GM23248 (cell line): ENCODE results near the gene CAMKMT. TPM values are rescaled to one million over a fixed set of nuclear protein-coding genes. Genes with fewer than 3 reads are reported as not detected.

Experiments
- DNase-seq: peaks from one replicate; pipeline ENCODE4 v3.0.0-alpha.2; 2015
- H2AFZ ChIP-seq: fragments of 200-600 bp; sonication (generic); 2 replicates; pipeline ENCODE4 v1.6.1; 2016; ENCODE audit warnings: antibody characterized with exemption
- H3F3A ChIP-seq: fragments of 200-600 bp; sonication (generic); 2 replicates; pipeline ENCODE4 v1.6.1; 2016; ENCODE audit warnings: mild to moderate bottlenecking, antibody characterized with exemption, mixed run types; ENCODE audit not compliant: insufficient read depth
- H3K27ac ChIP-seq: fragments of 200-600 bp; sonication (generic); 2 replicates; pipeline ENCODE4 v1.5.1; 2016; ENCODE audit warnings: mild to moderate bottlenecking
- H3K27me3 ChIP-seq: fragments of 200-600 bp; sonication (generic); replicated peaks from 2 replicates; pipeline ENCODE4 v1.6.1; 2016; ENCODE audit warnings: mild to moderate bottlenecking; ENCODE audit not compliant: insufficient read depth
- H3K36me3 ChIP-seq: fragments of 200-600 bp; sonication (generic); 2 replicates; pipeline ENCODE4 v1.6.1; 2016; ENCODE audit warnings: low read depth, mild to moderate bottlenecking
- H3K4me1 ChIP-seq: fragments of 200-600 bp; sonication (generic); 2 replicates; pipeline ENCODE4 v1.6.1; 2016; ENCODE audit warnings: mild to moderate bottlenecking; ENCODE audit not compliant: insufficient read depth
- H3K4me2 ChIP-seq: fragments of 200-600 bp; sonication (generic); one replicate; pipeline ENCODE4 v1.6.1; 2016; ENCODE audit warnings: mild to moderate bottlenecking; ENCODE audit not compliant: unreplicated experiment
- H3K4me3 ChIP-seq: fragments of 200-600 bp; sonication (generic); 2 replicates; pipeline ENCODE4 v1.5.1; 2016; ENCODE audit warnings: mild to moderate bottlenecking
- H3K79me2 ChIP-seq: fragments of 200-600 bp; sonication (generic); 2 replicates; pipeline ENCODE4 v1.6.1; 2016; ENCODE audit warnings: mild to moderate bottlenecking; ENCODE audit not compliant: insufficient read depth
- H3K9ac ChIP-seq: fragments of 200-600 bp; sonication (generic); 2 replicates; pipeline ENCODE4 v1.6.1; 2016; ENCODE audit warnings: mild to moderate bottlenecking
- H3K9me2 ChIP-seq: fragments of 200-600 bp; sonication (generic); 2 replicates; pipeline ENCODE4 v1.6.1; 2016; ENCODE audit warnings: mixed run types, mild to moderate bottlenecking, moderate library complexity; ENCODE audit not compliant: insufficient read depth
- H3K9me3 ChIP-seq: fragments of 200-600 bp; sonication (generic); one replicate; pipeline ENCODE4 v1.6.1; 2017; ENCODE audit warnings: low read depth
- H4K20me1 ChIP-seq: fragments of 200-600 bp; sonication (generic); 2 replicates; pipeline ENCODE4 v1.6.0; 2016; ENCODE audit not compliant: insufficient read depth
- EZH2 ChIP-seq: fragments of 200-600 bp; sonication (generic); IDR thresholded peaks from 2 replicates; pipeline ENCODE4 v1.6.1; 2018; ENCODE audit warnings: antibody characterized with exemption, mild to moderate bottlenecking; ENCODE audit not compliant: insufficient read depth, poor library complexity, severe bottlenecking
- EZH2phosphoT487 ChIP-seq: fragments of 200-600 bp; sonication (generic); IDR thresholded peaks from 2 replicates; pipeline ENCODE4 v1.6.1; 2018; ENCODE audit warnings: antibody characterized with exemption, moderate library complexity, mild to moderate bottlenecking, low read depth; ENCODE audit not compliant: insufficient read depth
- WGBS, 2 experiments: methylation state at CpG; one replicate each; pipeline ENCODE4 v1.1.6; 2015 to 2017; ENCODE audit warnings: low lambda C conversion rate in 2 of 2, low coverage in 1 of 2; ENCODE audit errors: missing lambda C conversion rate in 2 of 2; 5-methylcytosine and 5-hydroxymethylcytosine counted together
- in situ Hi-C: fragments of 300-500 bp; cut with MboI; formaldehyde crosslinking; loops from 2 replicates; pipeline ENCODE4 v1.15.0; 2020
- polyA plus RNA-seq: library from polyadenylated mRNA; unstranded; fragments of >200 nt; fragmentation: Nextera tagmentation; extraction: Ambion mirVana; gene quantifications from 2 replicates; pipeline ENCODE4 v1.2.1, GENCODE V29; 2016
- total RNA-seq: library from RNA; depleted of rRNA; stranded (reverse); fragments of >200 nt; shearing (Covaris generic); gene quantifications from 2 replicates; pipeline ENCODE4 v1.2.3, GENCODE V29; 2014; rRNA removed

Gene CAMKMT
- total RNA-seq (3.1 and 7.5 TPM in 2 replicates), polyA plus RNA-seq (5.5 and 6.9 TPM in 2 replicates)

DNA sequence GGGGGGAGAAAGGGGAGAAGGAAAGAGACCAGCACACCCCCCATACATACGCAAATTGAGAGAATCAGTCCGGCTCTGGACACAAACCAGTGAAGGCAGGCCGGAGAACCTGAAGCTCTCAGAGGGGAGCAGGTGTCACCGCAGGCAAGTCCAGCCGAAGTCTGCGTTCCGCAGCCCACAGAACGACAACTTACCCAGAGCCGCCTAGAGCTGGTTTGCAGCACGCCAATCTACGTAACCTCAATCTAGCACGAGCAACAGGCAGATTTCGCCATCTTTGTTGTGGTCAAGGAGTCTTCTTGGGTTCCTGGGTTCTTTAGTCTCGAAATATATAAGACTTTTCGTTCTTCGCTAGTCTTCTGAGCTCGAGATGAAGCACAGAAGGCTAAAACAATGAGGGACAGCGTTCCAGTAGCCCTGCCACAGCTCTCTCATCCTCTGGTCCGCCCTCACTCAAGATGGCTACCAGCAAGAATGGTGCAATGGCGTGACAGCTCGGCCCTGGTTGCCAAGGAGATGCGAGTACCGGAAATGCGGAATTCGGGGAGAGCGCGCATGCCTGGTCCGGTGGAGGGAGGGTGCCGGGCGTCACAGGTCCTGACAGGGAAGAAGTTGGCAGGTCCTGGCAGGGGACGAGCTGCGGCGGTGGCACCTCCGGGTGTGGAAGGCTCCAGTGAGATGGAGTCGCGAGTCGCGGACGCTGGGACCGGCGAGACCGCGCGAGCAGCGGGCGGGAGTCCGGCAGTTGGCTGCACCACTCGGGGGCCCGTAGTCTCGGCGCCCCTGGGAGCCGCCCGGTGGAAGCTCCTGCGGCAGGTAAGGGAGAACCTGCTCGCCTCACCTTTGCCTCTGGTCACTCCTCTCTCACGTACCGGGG lies at the start of gene CAMKMT, which contains the start of gene PREPL:
CAMKMT (plus strand) TSS at position 618 of the 877 bp plus-strand sequence.
PREPL (minus strand) TSS at position 165 of the 877 bp plus-strand sequence. CDS start 15,152 bp downstream, outside the sequence.
- H3K9ac ChIP-seq, result peak within 1 kb of the TSS; percentile 94
- peaks cover 24% of the 10 kb centered on the region for H3K4me1 ChIP-seq
- no peaks in the 10 kb centered on the region for H3K27me3 ChIP-seq
- H3K36me3 ChIP-seq, result no peaks in the 10 kb centered on the region
- no peak for TF ChIP-seq EZH2
- TF ChIP-seq EZH2phosphoT487, result no peak
- DNase-seq, result peak; percentile 98
- in situ Hi-C loops, result no loop called here
- peaks cover 62% of the 10 kb centered on the region for H3K79me2 ChIP-seq
- H3K4me3 ChIP-seq, result peak within 1 kb of the TSS; percentile 96
- peak within 1 kb of the TSS; percentile 99 for H2AFZ ChIP-seq
- H3K27ac ChIP-seq, result peak within 1 kb of the TSS; percentile 97
- H3K9me2 ChIP-seq, result no peaks in the 10 kb centered on the region
- 0 out of 2 replicates have a peak, but pooled peaks cover 3% of the 10 kb centered on the region for H4K20me1 ChIP-seq
- peak within 1 kb of the TSS; percentile 88 for H3K4me2 ChIP-seq
- H3F3A ChIP-seq, result peaks cover 7% of the 10 kb centered on the region
- WGBS, 2 experiments, result 1 to 3% methylated on average over 54 to 55 of the region's 57 CpGs
- H3K9me3 ChIP-seq, result no peaks in the 10 kb centered on the region

DNA sequence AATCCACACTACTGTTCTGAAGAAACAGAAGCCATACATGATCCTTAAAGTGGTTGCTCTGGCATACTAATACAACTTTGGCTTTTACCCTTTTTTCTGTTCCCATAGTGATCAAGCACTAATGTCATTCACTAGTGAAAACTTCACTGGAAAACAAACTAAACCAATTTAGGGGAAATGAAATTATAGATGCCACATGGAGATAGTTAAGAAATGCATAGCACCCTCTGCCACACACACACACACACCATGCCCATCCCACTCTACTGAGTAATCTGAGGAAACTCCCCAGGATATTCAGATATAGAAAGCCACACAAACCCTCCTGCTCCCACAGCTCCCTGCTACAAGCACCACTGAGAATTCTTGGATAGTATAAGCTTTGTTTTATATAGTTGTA lies 47.4 kb upstream of the CAMKMT start:
- H3K4me1 ChIP-seq, result no peaks in the 10 kb centered on the region
- no peaks in the 10 kb centered on the region for H3K9me3 ChIP-seq
- TF ChIP-seq EZH2 (no peak), EZH2phosphoT487 (no peak)
- H3K27me3 ChIP-seq, result no peaks in the 10 kb centered on the region
- no peak for DNase-seq
- no peaks in the 10 kb centered on the region for H3K9me2 ChIP-seq
- H3K9ac ChIP-seq, result no peak overlapping the region
- no peaks in the 10 kb centered on the region for H4K20me1 ChIP-seq
- in situ Hi-C loops, result no loop called here
- H3K4me2 ChIP-seq, result no peak overlapping the region
- H3K27ac ChIP-seq, result no peak overlapping the region
- H3F3A ChIP-seq, result no peaks in the 10 kb centered on the region
- H2AFZ ChIP-seq, result no peak overlapping the region
- H3K4me3 ChIP-seq, result no peak overlapping the region
- H3K36me3 ChIP-seq, result peaks cover 63% of the 10 kb centered on the region
- H3K79me2 ChIP-seq, result no peaks in the 10 kb centered on the region

GRCh38 chr2:44315945-44316344 lies 45.8 kb upstream of the CAMKMT start:
- Histone ChIP-seq H3K9me2 (no peaks in the 10 kb centered on the region), H4K20me1 (no peaks in the 10 kb centered on the region), H3K9me3 (no peaks in the 10 kb centered on the region), H3K4me3 (no peak overlapping the region), H3K4me1 (no peaks in the 10 kb centered on the region), H2AFZ (no peak overlapping the region), H3K27me3 (no peaks in the 10 kb centered on the region), H3K36me3 (peaks cover 66% of the 10 kb centered on the region), H3K79me2 (no peaks in the 10 kb centered on the region), H3K27ac (no peak overlapping the region), H3K4me2 (no peak overlapping the region), H3F3A (no peaks in the 10 kb centered on the region; the same call in 1 of the 2 replicates), H3K9ac (no peak overlapping the region)
- TF ChIP-seq EZH2phosphoT487, result no peak
- no peak for TF ChIP-seq EZH2
- in situ Hi-C loops, result no loop called here
- DNase-seq, result no peak

- Histone ChIP-seq H2AFZ (no peak overlapping the region), H3K9me3 (no peaks in the 10 kb centered on the region), H3K4me3 (no peak overlapping the region), H3K4me1 (peaks cover 11% of the 10 kb centered on the region; the same call in 1 of the 2 replicates), H4K20me1 (no peaks in the 10 kb centered on the region), H3K9ac (no peak overlapping the region), H3F3A (peaks cover 14% of the 10 kb centered on the region), H3K36me3 (peaks cover 72% of the 10 kb centered on the region), H3K4me2 (no peak overlapping the region), H3K27me3 (no peaks in the 10 kb centered on the region), H3K9me2 (no peaks in the 10 kb centered on the region), H3K79me2 (no peaks in the 10 kb centered on the region), H3K27ac (no peak overlapping the region)
- in situ Hi-C loops, result no loop called here
- DNase-seq, result peak; percentile 8
- no peak for TF ChIP-seq EZH2
- 95 to 98% methylated on average over 1 of the region's 1 CpG for WGBS, 2 experiments
These were observed 40.9 kb upstream of the CAMKMT start for GRCh38 chr2:44320832-44321231.
